Peyer's patch (tissue), 4 donors: ENCODE data around the gene SCIMP.

Experiments used
- CTCF ChIP-seq, 6 experiments: fragments of 450-650 bp in 4 of 6; fragments of 200-600 bp in 2 of 6; sonication (generic) in 1 of 6; IDR thresholded peaks; one replicate each; pipeline ENCODE4 v1.5.1; 2017 to 2019; ENCODE audit warnings: antibody characterized with exemption in 6 of 6, mild to moderate bottlenecking in 3 of 6, moderate library complexity in 1 of 6
- POLR2A ChIP-seq, 2 donors: fragments of 450-650 bp; IDR thresholded peaks; one replicate each; pipeline ENCODE4 v1.5.1; 2017; ENCODE audit warnings: antibody characterized with exemption in 2 of 2, mild to moderate bottlenecking in 2 of 2, moderate library complexity in 2 of 2

- no peak for TF ChIP-seq CTCF (IDR thresholded peaks at IDR 0.05)
- TF ChIP-seq POLR2A (IDR thresholded peaks at IDR 0.05), result no peak
These were observed 19.8 kb upstream of the SCIMP start for GRCh38 chr17:5254414-5254813.
